ENCODE data around the gene P3H4.

Gene P3H4

GRCh38 chr17:41763327-41763726, 48.4 kb downstream of the P3H4 start:
- no peak overlapping the region for H3K4me2 ChIP-seq (ENCODE audit: low read depth, low read length)
- no peaks in the 10 kb centered on the region for H3K79me2 ChIP-seq (ENCODE audit: low read length)
- no peaks in the 10 kb centered on the region for H3K27me3 ChIP-seq (replicated peaks; ENCODE audit: insufficient read depth, low read length)
- TF ChIP-seq EZH2 (optimal IDR thresholded peaks at IDR 0.05; ENCODE audit: low read depth, low read length) (no peak), CTCF (IDR thresholded peaks at IDR 0.05; ENCODE audit: low read length) (no peak), EZH2phosphoT487 (IDR thresholded peaks at IDR 0.05; ENCODE audit: low read length) (no peak)
- H4K20me1 ChIP-seq (ENCODE audit: insufficient read depth, low read length), result no peaks in the 10 kb centered on the region
- H3F3A ChIP-seq (ENCODE audit: insufficient read depth, low read length), result no peaks in the 10 kb centered on the region
- H3K9me3 ChIP-seq (replicated peaks; ENCODE audit: insufficient read depth, low read length), result no peaks in the 10 kb centered on the region
- no peak overlapping the region for H3K27ac ChIP-seq (ENCODE audit: low read length)
- H3K36me3 ChIP-seq (replicated peaks; ENCODE audit: insufficient read depth, low read length), result no peaks in the 10 kb centered on the region
- H2AFZ ChIP-seq (ENCODE audit: low read length), result no peak overlapping the region
- DNase-seq, result no peak
- no peaks in the 10 kb centered on the region for H3K9me2 ChIP-seq (replicated peaks; ENCODE audit: insufficient read depth, low read length)
- no peaks in the 10 kb centered on the region for H3K4me1 ChIP-seq (ENCODE audit: low read length)
- no peak overlapping the region for H3K4me3 ChIP-seq (ENCODE audit: low read length)
- H3K9ac ChIP-seq (ENCODE audit: low read length), result no peak overlapping the region

GRCh38 chr17:41762841-41763240, 48.9 kb downstream of the P3H4 start:
- no peaks in the 10 kb centered on the region for H3K36me3 ChIP-seq (replicated peaks; ENCODE audit: insufficient read depth, low read length)
- no peaks in the 10 kb centered on the region for H4K20me1 ChIP-seq (ENCODE audit: insufficient read depth, low read length)

GRCh38 chr17:41762391-41762790, 49.4 kb downstream of the P3H4 start:
- H3K36me3 ChIP-seq (replicated peaks; ENCODE audit: insufficient read depth, low read length), result no peaks in the 10 kb centered on the region

More at GRCh38 chr17:41762841-41763240, 48.9 kb downstream of the P3H4 start:
- H3K27ac ChIP-seq (ENCODE audit: low read length), result no peak overlapping the region
- H3K4me3 ChIP-seq (ENCODE audit: low read length), result no peak overlapping the region
- H3F3A ChIP-seq (ENCODE audit: insufficient read depth, low read length), result no peaks in the 10 kb centered on the region
- no peak overlapping the region for H3K4me2 ChIP-seq (ENCODE audit: low read depth, low read length)
- DNase-seq, result no peak
- H3K4me1 ChIP-seq (ENCODE audit: low read length), result no peaks in the 10 kb centered on the region
- TF ChIP-seq CTCF (IDR thresholded peaks at IDR 0.05; ENCODE audit: low read length), result no peak
- TF ChIP-seq EZH2 (optimal IDR thresholded peaks at IDR 0.05; ENCODE audit: low read depth, low read length), result no peak
- TF ChIP-seq EZH2phosphoT487 (IDR thresholded peaks at IDR 0.05; ENCODE audit: low read length), result no peak
- H3K9ac ChIP-seq (ENCODE audit: low read length), result no peak overlapping the region
- H2AFZ ChIP-seq (ENCODE audit: low read length), result no peak overlapping the region
- no peaks in the 10 kb centered on the region for H3K79me2 ChIP-seq (ENCODE audit: low read length)
- no peaks in the 10 kb centered on the region for H3K9me2 ChIP-seq (replicated peaks; ENCODE audit: insufficient read depth, low read length)
- H3K9me3 ChIP-seq (replicated peaks; ENCODE audit: insufficient read depth, low read length), result no peaks in the 10 kb centered on the region
- H3K27me3 ChIP-seq (replicated peaks; ENCODE audit: insufficient read depth, low read length), result no peaks in the 10 kb centered on the region

More at GRCh38 chr17:41762391-41762790, 49.4 kb downstream of the P3H4 start:
- Histone ChIP-seq H4K20me1 (ENCODE audit: insufficient read depth, low read length) (no peaks in the 10 kb centered on the region), H3K9ac (ENCODE audit: low read length) (no peak overlapping the region), H3K27me3 (replicated peaks; ENCODE audit: insufficient read depth, low read length) (no peaks in the 10 kb centered on the region), H3K9me3 (replicated peaks; ENCODE audit: insufficient read depth, low read length) (no peaks in the 10 kb centered on the region), H3K4me1 (ENCODE audit: low read length) (peaks cover 3% of the 10 kb centered on the region), H3K4me2 (ENCODE audit: low read depth, low read length) (no peak overlapping the region), H3K79me2 (ENCODE audit: low read length) (no peaks in the 10 kb centered on the region), H3F3A (ENCODE audit: insufficient read depth, low read length) (no peaks in the 10 kb centered on the region), H3K4me3 (ENCODE audit: low read length) (no peak overlapping the region), H2AFZ (ENCODE audit: low read length) (no peak overlapping the region), H3K9me2 (replicated peaks; ENCODE audit: insufficient read depth, low read length) (no peaks in the 10 kb centered on the region), H3K27ac (ENCODE audit: low read length) (no peak overlapping the region)
- DNase-seq, result no peak
- no peak for TF ChIP-seq EZH2 (optimal IDR thresholded peaks at IDR 0.05; ENCODE audit: low read depth, low read length)
- TF ChIP-seq CTCF (IDR thresholded peaks at IDR 0.05; ENCODE audit: low read length), result no peak
- no peak for TF ChIP-seq EZH2phosphoT487 (IDR thresholded peaks at IDR 0.05; ENCODE audit: low read length)
